Measurements from ENCODE around the gene LGALS3BP. TPM values are rescaled to one million over a fixed set of nuclear protein-coding genes. Genes with fewer than 3 reads are reported as not detected.

Gene LGALS3BP
- total RNA-seq, 1 experiment from 2014 or later, result 69.8 TPM

DNA sequence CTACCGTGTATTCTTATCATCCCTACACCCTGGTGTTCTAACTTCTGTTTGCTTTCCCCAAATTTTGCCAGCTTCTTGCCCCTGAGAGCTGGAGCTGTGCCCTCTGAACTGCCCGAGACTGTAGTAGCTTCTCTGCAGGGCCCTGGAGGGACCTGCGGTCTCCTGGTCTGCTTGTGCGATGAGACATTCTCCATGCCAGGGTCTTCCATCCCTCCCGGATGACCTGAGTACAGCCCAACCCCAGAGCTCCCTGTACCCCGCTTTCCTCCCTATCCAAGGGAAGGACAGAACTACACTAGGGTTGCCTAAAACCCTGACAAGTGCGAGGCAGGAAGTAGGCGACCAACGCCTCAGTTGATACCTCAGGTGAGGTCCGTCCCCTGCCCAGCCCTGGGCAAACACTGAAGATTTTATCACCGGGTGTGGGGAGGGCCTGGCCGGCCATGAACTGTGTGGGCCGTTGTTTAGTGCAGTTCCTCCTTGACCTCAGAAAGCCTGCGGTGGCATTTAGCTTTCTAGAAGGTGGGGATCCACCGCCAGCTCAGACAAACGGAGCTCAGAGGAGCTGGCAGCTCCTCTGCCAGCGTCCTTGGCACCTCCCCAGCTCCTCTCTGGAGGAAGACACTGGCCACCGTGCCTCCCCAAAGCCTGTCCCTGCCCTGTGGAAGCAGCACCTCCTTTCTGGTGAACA is 16.2 kb upstream of the LGALS3BP start:
- DNase-seq, result no peak
- H3K27me3 Mint-ChIP-seq (ENCODE audit: low read depth), result peaks cover 48% of the 10 kb centered on the region

More for the DNA sequence above, 16.2 kb upstream of the LGALS3BP start:
- Histone ChIP-seq H4K8ac (replicated peaks; ENCODE audit: insufficient read length, low read depth, low read length) (no peak overlapping the region), H3K27ac (ENCODE audit: insufficient read length, low read depth, low read length) (no peak overlapping the region), H3K9ac (ENCODE audit: extremely low read depth, insufficient read length, low read length) (no peak overlapping the region), H2BK15ac (ENCODE audit: low read depth, low read length) (no peak overlapping the region), H3K56ac (ENCODE audit: insufficient read length, low read depth, low read length) (no peak overlapping the region), H3K27me3 (ENCODE audit: insufficient read depth, low read length) (no peaks in the 10 kb centered on the region; the same call in 1 of the 2 replicates), H3K23me2 (ENCODE audit: insufficient read length, low read depth, low read length, poor library complexity, severe bottlenecking) (no peaks in the 10 kb centered on the region), H3K14ac (ENCODE audit: insufficient read depth, low read length) (no peak overlapping the region), H2BK12ac (ENCODE audit: insufficient read length, low read depth, low read length) (no peak overlapping the region), H3T11ph (ENCODE audit: low read length) (no peak overlapping the region), H2AFZ (ENCODE audit: low read length) (no peak overlapping the region), H3K79me2 (ENCODE audit: insufficient read depth, low read length) (no peaks in the 10 kb centered on the region), H2BK5ac (ENCODE audit: insufficient read length, low read length) (no peak overlapping the region), H3K18ac (ENCODE audit: insufficient read length, low read depth, low read length) (no peak overlapping the region), H3K79me1 (ENCODE audit: insufficient read depth, low read depth, low read length, poor library complexity, severe bottlenecking) (no peaks in the 10 kb centered on the region), H4K91ac (ENCODE audit: insufficient read length, low read depth, low read length) (no peak overlapping the region), H2BK20ac (ENCODE audit: low read depth, low read length, poor library complexity, severe bottlenecking) (no peak overlapping the region), H4K20me1 (ENCODE audit: control insufficient read depth, insufficient read depth, insufficient read length) (no peaks in the 10 kb centered on the region), H4K5ac (ENCODE audit: insufficient read length, low read depth, low read length) (no peak overlapping the region), H3K9me3 (ENCODE audit: control insufficient read depth, low read depth, low read length) (no peaks in the 10 kb centered on the region), H3K4me1 (ENCODE audit: insufficient read depth, low read length) (no peaks in the 10 kb centered on the region), H2AK5ac (ENCODE audit: insufficient read length, low read length) (no peak overlapping the region), H3K4me2 (ENCODE audit: insufficient read depth, insufficient read length, low read length) (no peak overlapping the region), H3K23ac (ENCODE audit: insufficient read length, low read depth, low read length) (no peak overlapping the region), H3K4ac (ENCODE audit: low read depth, low read length) (no peak overlapping the region), H2BK120ac (ENCODE audit: low read depth, low read length, poor library complexity, severe bottlenecking) (no peak overlapping the region)
- TF ChIP-seq, protein P1, sequence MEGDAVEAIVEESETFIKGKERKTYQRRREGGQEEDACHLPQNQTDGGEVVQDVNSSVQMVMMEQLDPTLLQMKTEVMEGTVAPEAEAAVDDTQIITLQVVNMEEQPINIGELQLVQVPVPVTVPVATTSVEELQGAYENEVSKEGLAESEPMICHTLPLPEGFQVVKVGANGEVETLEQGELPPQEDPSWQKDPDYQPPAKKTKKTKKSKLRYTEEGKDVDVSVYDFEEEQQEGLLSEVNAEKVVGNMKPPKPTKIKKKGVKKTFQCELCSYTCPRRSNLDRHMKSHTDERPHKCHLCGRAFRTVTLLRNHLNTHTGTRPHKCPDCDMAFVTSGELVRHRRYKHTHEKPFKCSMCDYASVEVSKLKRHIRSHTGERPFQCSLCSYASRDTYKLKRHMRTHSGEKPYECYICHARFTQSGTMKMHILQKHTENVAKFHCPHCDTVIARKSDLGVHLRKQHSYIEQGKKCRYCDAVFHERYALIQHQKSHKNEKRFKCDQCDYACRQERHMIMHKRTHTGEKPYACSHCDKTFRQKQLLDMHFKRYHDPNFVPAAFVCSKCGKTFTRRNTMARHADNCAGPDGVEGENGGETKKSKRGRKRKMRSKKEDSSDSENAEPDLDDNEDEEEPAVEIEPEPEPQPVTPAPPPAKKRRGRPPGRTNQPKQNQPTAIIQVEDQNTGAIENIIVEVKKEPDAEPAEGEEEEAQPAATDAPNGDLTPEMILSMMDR (conservative IDR thresholded peaks at IDR 0.05), result no peak
- H3K27ac Mint-ChIP-seq, result no peak overlapping the region
- H3K4me3 Mint-ChIP-seq, result no peak overlapping the region
- no peaks in the 10 kb centered on the region for H3K9me3 Mint-ChIP-seq
- WGBS (ENCODE audit: extremely low coverage, insufficient read length, low lambda C conversion rate), result no CpG with 5 or more reads among the region's 18 CpGs
- H3K4me1 Mint-ChIP-seq, result no peaks in the 10 kb centered on the region
- H3K36me3 Mint-ChIP-seq (ENCODE audit: insufficient read depth in 1 of 3, low read depth in 3 of 3), result peaks cover 12 to 64% (median 34%) of the 10 kb centered on the region in 3 experiments; a peak in 6 of 7 replicates
